Body of pancreas (tissue), 4 donors: ENCODE results near the gene NHLRC2. TPM values are rescaled to one million over a fixed set of nuclear protein-coding genes. Genes with fewer than 3 reads are reported as not detected.

ENCODE experiments used
- ATAC-seq: fragments of 150-250 bp; one replicate; pipeline ENCODE4 v1.9.1; 2016
- DNase-seq, 4 donors: peaks; one replicate each; pipeline ENCODE4 v3.0.0-alpha.2; 2019
- H3K27ac ChIP-seq, 4 donors: fragments of 200-600 bp; sonication (generic); 1 replicate in 3 of 4; 2 replicates in 1 of 4; pipeline versions ENCODE4 v1.5.1 to v1.6.1; 2016 to 2019; ENCODE audit warnings: mild to moderate bottlenecking in 1 of 4, mixed read lengths in 1 of 4, moderate library complexity in 1 of 4
- H3K27me3 ChIP-seq, 2 donors: fragments of 200-600 bp; sonication (generic); one replicate each; pipeline ENCODE4 v1.6.0; 2016; ENCODE audit warnings: mild to moderate bottlenecking in 1 of 2
- H3K36me3 ChIP-seq, 2 donors: fragments of 200-600 bp; sonication (generic); replicated peaks in 1 of 2; 2 replicates each; pipeline ENCODE4 v1.5.1; 2016; ENCODE audit warnings: low read depth in 2 of 2; ENCODE audit not compliant: insufficient read depth in 1 of 2
- H3K4me1 ChIP-seq: fragments of 200-600 bp; sonication (generic); one replicate; pipeline ENCODE4 v1.6.0; 2016
- H3K4me3 ChIP-seq, 2 donors: fragments of 200-600 bp; sonication (generic); 1 replicate in 1 of 2; 2 replicates in 1 of 2; pipeline ENCODE4 v1.5.1; 2016 to 2019
- H3K9me3 ChIP-seq, 3 donors: fragments of 200-600 bp; sonication (generic); 1 replicate in 2 of 3; 2 replicates in 1 of 3; pipeline ENCODE4 v1.5.1; 2016
- POLR2A ChIP-seq, 3 donors: fragments of 450-650 bp; IDR thresholded peaks; one replicate each; pipeline ENCODE4 v1.6.1; 2016; ENCODE audit warnings: antibody characterized with exemption in 3 of 3, mild to moderate bottlenecking in 2 of 3
- WGBS, 2 donors: methylation state at CpG; one replicate each; pipeline ENCODE4 v1.1.5; 2017; 5-methylcytosine and 5-hydroxymethylcytosine counted together
- intact Hi-C: fragments of 100-400 bp; cut with DNase I; formaldehyde crosslinking; loops from one replicate; pipeline ENCODE4 v1.15.1; 2023
- small RNA-seq: library from RNA; depleted of rRNA; stranded (forward); fragments of <200 nt; gene quantifications from one replicate; pipeline ENCODE3, GENCODE V24; 2016
- total RNA-seq, 2 donors: library from RNA; depleted of rRNA; stranded (reverse); fragments of >200 nt; gene quantifications; one replicate each; pipeline ENCODE4 v1.1.0, GENCODE V29; 2016
- TF ChIP-seq, protein P1 (sequence below), 7 experiments: fragments of 450-650 bp in 4 of 7; fragments of 200-600 bp in 3 of 7; sonication (generic) in 3 of 7; IDR thresholded peaks; one replicate each; pipeline ENCODE4 v1.5.1; 2016 to 2019; ENCODE audit warnings: antibody characterized with exemption in 7 of 7

The NHLRC2 gene
- total RNA-seq, 2 donors from 2014 or later = 17.9 to 50.4 TPM

DNA sequence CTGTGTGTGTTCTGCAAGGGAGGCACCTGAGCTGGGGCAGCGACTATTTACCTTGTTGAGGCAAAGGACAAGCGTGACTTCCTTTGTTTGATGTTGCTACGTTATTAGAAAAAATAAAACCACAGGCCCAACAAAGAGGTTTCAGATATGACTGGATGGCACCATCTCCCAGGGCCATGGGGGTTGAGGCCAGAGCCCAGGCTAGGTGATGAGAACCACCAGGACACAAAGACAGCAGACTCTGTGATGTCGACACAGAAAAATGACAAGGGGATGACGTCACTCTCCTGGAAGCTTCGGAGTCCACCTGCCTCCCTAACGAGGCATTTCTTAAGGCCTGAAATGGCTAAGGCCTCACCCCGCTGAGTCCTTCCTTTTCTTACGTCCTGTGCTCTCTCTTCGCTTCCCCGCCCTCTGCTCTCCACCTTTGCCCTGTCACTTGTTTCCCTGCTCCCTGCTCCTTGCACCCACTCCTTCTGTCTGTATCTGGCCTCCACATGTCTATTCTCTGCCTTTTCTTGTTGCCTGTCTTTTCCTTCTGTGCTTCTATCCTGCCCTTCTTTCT lies 106.2 kb downstream of the NHLRC2 start:
- H3K36me3 ChIP-seq = no peaks in the 10 kb centered on the region
- ATAC-seq (peak; percentile 10), DNase-seq (no peak)
- intact Hi-C loops = no loop called here
- peaks cover 26% of the 10 kb centered on the region for H3K4me1 ChIP-seq
- TF ChIP-seq POLR2A (IDR thresholded peaks at IDR 0.05) = no peak
- TF ChIP-seq, protein P1, sequence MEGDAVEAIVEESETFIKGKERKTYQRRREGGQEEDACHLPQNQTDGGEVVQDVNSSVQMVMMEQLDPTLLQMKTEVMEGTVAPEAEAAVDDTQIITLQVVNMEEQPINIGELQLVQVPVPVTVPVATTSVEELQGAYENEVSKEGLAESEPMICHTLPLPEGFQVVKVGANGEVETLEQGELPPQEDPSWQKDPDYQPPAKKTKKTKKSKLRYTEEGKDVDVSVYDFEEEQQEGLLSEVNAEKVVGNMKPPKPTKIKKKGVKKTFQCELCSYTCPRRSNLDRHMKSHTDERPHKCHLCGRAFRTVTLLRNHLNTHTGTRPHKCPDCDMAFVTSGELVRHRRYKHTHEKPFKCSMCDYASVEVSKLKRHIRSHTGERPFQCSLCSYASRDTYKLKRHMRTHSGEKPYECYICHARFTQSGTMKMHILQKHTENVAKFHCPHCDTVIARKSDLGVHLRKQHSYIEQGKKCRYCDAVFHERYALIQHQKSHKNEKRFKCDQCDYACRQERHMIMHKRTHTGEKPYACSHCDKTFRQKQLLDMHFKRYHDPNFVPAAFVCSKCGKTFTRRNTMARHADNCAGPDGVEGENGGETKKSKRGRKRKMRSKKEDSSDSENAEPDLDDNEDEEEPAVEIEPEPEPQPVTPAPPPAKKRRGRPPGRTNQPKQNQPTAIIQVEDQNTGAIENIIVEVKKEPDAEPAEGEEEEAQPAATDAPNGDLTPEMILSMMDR (IDR thresholded peaks at IDR 0.05) = no peak
- no peak overlapping the region for H3K4me3 ChIP-seq
- H3K27me3 ChIP-seq = no peaks in the 10 kb centered on the region
- no peaks in the 10 kb centered on the region for H3K9me3 ChIP-seq
- H3K27ac ChIP-seq = no peak overlapping the region
- 67 to 69% methylated on average over 11 of the region's 11 CpGs for WGBS, 2 donors

DNA sequence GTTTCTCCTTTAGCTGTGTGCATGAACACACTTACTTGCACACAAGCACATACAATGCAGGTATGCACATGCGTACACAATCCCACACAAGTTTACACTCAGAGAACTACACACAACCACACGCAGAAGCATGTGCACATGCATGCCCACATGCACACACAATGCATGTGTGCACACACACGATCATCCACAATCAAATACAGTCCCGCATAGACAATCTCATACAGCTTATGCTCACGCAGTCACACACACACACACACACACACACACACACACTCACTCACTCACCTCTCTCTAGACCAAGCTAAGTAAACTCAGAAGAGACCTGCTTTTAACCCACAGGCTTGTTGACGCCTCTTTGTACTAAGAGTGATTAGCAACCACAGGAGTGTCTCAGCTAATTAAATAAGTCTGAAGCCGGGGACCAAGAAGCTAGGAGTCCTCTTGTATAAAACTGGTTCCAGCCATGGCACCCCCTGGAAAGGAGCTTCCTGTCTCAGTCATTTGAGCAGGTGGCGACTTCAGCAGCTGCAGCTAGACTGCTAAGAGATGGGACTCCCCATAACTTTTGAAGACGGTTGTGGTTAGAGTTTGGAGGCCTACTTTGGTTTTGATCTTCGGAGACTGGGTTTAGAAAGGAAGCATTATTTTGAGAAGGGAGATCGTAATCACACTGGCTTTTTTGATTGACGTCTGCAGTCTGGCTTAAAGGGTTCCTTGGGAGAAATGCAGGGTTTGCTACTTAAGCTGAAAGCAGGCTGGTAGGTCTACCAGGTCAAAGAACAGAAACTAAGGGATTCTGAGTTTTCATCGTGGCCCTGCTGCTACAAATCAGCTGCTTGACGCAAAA lies 106.9 kb downstream of the NHLRC2 start:
- DNase-seq = no peak

DNA sequence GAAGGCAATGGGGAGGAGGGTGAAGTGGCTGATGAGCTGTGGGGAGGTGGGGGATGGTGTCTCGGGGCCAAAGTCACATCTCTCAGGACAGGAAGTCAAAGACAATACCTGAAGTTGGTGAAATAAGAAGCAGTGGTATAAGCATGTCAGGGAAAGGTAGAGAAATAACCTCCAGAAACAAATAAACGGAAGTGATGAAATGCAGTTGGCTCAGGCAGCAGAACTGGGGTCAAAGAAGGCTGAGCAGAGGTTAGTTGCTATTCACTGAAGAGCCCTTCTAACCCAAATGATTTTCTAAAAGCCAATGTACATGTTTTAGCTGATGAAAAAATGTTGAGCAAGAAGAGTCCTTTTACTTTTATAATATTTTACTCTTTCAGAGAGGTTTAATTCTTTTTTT lies 110.6 kb downstream of the NHLRC2 start:
- intact Hi-C loops = no loop called here
- no peak overlapping the region for H3K27ac ChIP-seq
- peaks cover 13% of the 10 kb centered on the region for H3K4me1 ChIP-seq
- no peaks in the 10 kb centered on the region for H3K27me3 ChIP-seq
- ATAC-seq (no peak), DNase-seq (no peak)
- WGBS, 2 donors = 69 to 76% methylated on average over 2 of the region's 2 CpGs
- TF ChIP-seq, protein P1 (IDR thresholded peaks at IDR 0.05) = no peak
- no peak overlapping the region for H3K4me3 ChIP-seq
- no peaks in the 10 kb centered on the region for H3K9me3 ChIP-seq
- H3K36me3 ChIP-seq = no peaks in the 10 kb centered on the region

More for the DNA sequence above, 106.9 kb downstream of the NHLRC2 start:
- intact Hi-C loops = no loop called here
- 80 to 85% methylated on average over 12 to 14 of the region's 14 CpGs for WGBS, 2 donors
- Histone ChIP-seq H3K27ac (no peak overlapping the region), H3K27me3 (no peaks in the 10 kb centered on the region), H3K9me3 (no peaks in the 10 kb centered on the region), H3K36me3 (no peaks in the 10 kb centered on the region), H3K4me3 (no peak overlapping the region), H3K4me1 (peaks cover 27% of the 10 kb centered on the region)
- no peak for ATAC-seq
- no peak for TF ChIP-seq POLR2A (IDR thresholded peaks at IDR 0.05)

DNA sequence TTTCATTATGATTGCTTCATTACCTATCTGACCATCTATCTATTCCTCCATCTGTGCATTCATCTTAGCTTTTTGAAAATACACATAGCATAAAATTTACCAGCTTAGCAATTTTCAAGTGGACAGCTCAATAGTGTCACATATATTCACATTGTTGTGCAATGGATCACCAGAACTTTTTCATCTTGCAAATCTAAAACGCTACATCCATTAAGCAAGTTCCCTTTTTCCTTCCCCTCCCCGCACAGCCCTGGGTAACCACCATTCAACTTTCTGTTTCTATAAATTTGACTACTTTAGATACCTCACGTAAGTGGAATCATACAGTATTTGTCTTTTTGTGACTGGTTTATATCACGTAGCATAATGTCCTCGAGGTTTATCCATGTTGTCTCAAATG lies 111.2 kb downstream of the NHLRC2 start:
- peaks cover 13% of the 10 kb centered on the region for H3K4me1 ChIP-seq
- no peak overlapping the region for H3K4me3 ChIP-seq
- 59 to 75% methylated on average over 5 of the region's 5 CpGs for WGBS, 2 donors
- no peak overlapping the region for H3K27ac ChIP-seq
- no peaks in the 10 kb centered on the region for H3K36me3 ChIP-seq
- no peak for DNase-seq
- no peaks in the 10 kb centered on the region for H3K27me3 ChIP-seq
- no peak for ATAC-seq
- H3K9me3 ChIP-seq = no peaks in the 10 kb centered on the region
- intact Hi-C loops = no loop called here
- TF ChIP-seq POLR2A (IDR thresholded peaks at IDR 0.05) = no peak

Small RNA genes lying within 50 kb of the gene (small RNA-seq; reads per million reads assigned to genes)
- not detected for gene RF00560

Other genes with a start within 250 kb of the NHLRC2 start
- not detected for gene NRAP, start 190.6 kb upstream of the NHLRC2 start, total RNA-seq
- 10 to 100 TPM; 11.2 to 23.1 TPM for gene CASP7, start 174.7 kb upstream of the NHLRC2 start, total RNA-seq
- 1 to 10 TPM; 6.2 to 7.6 TPM for gene PLEKHS1, start 103.0 kb upstream of the NHLRC2 start, total RNA-seq
- 1 to 10 TPM; 4.6 to 5.2 TPM for gene DCLRE1A, start 579 bp upstream of the NHLRC2 start, total RNA-seq
- 1 to 10 TPM; 1.0 to 8.6 TPM for gene ADRB1, start 189.2 kb downstream of the NHLRC2 start, total RNA-seq